ENCODE data around the gene C1orf53.

GRCh38 chr1:197862221-197862620 lies 40.2 kb upstream of the C1orf53 start:
- TF ChIP-seq CTCF (IDR thresholded peaks at IDR 0.05) (no peak), EP300 (IDR thresholded peaks at IDR 0.05; ENCODE audit: low read depth) (no peak), POLR2A (IDR thresholded peaks at IDR 0.05) (no peak), POLR2AphosphoS5 (IDR thresholded peaks at IDR 0.05) (no peak)
